Mammary epithelial cell (primary cell): ENCODE measurements around the gene EXOC4.

Source experiments
- EZH2 ChIP-seq: IDR thresholded peaks from 2 replicates; pipeline ENCODE4 v1.6.1; 2012; ENCODE audit warnings: low read length, inconsistent platforms, borderline replicate concordance
- TF ChIP-seq, protein P1 (sequence below), 2 donors: IDR thresholded peaks in 1 of 2; conservative IDR thresholded peaks in 1 of 2; 2 replicates each; pipeline ENCODE4 v1.5.1; 2011 to 2012; ENCODE audit warnings: inconsistent platforms in 2 of 2, low read length in 2 of 2, mild to moderate bottlenecking in 2 of 2, control low read depth in 1 of 2, low read depth in 1 of 2; ENCODE audit not compliant: insufficient read depth in 1 of 2; ENCODE audit errors: extremely low read depth in 1 of 2

DNA sequence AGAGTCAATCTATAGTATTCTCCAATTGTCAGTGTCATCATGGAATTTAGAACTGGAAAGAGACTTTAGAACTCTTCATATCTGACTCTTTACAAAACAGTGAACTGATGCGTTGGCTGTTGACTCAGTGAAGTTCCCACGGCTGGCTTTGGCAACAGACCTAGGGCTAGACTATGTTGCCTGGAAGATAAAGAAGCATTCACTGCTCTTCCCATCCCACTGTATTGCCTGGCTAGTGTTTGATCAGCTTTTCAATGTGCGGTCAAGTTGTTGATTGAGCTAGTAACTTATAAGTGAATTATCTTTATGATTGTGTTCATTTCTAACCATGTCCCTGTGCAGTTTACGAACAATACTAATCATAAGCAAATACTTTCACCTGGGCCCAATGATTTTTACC is 508.6 kb downstream of the EXOC4 start:
- TF ChIP-seq EZH2: no peak
- TF ChIP-seq, protein P1, sequence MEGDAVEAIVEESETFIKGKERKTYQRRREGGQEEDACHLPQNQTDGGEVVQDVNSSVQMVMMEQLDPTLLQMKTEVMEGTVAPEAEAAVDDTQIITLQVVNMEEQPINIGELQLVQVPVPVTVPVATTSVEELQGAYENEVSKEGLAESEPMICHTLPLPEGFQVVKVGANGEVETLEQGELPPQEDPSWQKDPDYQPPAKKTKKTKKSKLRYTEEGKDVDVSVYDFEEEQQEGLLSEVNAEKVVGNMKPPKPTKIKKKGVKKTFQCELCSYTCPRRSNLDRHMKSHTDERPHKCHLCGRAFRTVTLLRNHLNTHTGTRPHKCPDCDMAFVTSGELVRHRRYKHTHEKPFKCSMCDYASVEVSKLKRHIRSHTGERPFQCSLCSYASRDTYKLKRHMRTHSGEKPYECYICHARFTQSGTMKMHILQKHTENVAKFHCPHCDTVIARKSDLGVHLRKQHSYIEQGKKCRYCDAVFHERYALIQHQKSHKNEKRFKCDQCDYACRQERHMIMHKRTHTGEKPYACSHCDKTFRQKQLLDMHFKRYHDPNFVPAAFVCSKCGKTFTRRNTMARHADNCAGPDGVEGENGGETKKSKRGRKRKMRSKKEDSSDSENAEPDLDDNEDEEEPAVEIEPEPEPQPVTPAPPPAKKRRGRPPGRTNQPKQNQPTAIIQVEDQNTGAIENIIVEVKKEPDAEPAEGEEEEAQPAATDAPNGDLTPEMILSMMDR (conservative IDR thresholded peaks at IDR 0.05 in 1 of 2, IDR thresholded peaks at IDR 0.05 in 1 of 2; ENCODE audit: extremely low read depth in 1 of 2, insufficient read depth in 1 of 2, low read depth in 1 of 2, low read length in 2 of 2): no peak
